Nephron (organoid): ENCODE data around the gene ATXN1.
A peak's percentile ranks its signal among the peaks of the same experiment; 100 is the strongest.

Source experiments
- H3K27ac Mint-ChIP-seq, 3 experiments: 2 replicates each; pipeline ENCODE4 v1.8.0; 2020; ENCODE audit warnings: mixed read lengths in 3 of 3, mild to moderate bottlenecking in 2 of 3, moderate library complexity in 1 of 3
- H3K27me3 Mint-ChIP-seq: 2 replicates; pipeline ENCODE4 v1.8.0; 2021; ENCODE audit warnings: low read depth, mild to moderate bottlenecking, moderate library complexity, mixed read lengths
- H3K36me3 Mint-ChIP-seq: 2 replicates; pipeline ENCODE4 v1.8.0; 2020; ENCODE audit warnings: low read depth, mixed read lengths
- H3K4me1 Mint-ChIP-seq: 2 replicates; pipeline ENCODE4 v1.8.0; 2020; ENCODE audit warnings: mixed read lengths
- H3K4me3 Mint-ChIP-seq, 3 experiments: 2 replicates each; pipeline ENCODE4 v1.8.0; 2020; ENCODE audit warnings: mild to moderate bottlenecking in 3 of 3, mixed read lengths in 3 of 3, moderate library complexity in 2 of 3
- H3K9me3 Mint-ChIP-seq: 2 replicates; pipeline ENCODE4 v1.8.0; 2020; ENCODE audit warnings: mixed read lengths
- CTCF ChIP-seq, 3 experiments: fragments of 200-600 bp; sonication (generic); IDR thresholded peaks; one replicate each; pipeline ENCODE4 v1.5.0; 2021; ENCODE audit warnings: antibody characterized with exemption in 3 of 3; ENCODE audit not compliant: unreplicated experiment in 3 of 3

Gene ATXN1

DNA sequence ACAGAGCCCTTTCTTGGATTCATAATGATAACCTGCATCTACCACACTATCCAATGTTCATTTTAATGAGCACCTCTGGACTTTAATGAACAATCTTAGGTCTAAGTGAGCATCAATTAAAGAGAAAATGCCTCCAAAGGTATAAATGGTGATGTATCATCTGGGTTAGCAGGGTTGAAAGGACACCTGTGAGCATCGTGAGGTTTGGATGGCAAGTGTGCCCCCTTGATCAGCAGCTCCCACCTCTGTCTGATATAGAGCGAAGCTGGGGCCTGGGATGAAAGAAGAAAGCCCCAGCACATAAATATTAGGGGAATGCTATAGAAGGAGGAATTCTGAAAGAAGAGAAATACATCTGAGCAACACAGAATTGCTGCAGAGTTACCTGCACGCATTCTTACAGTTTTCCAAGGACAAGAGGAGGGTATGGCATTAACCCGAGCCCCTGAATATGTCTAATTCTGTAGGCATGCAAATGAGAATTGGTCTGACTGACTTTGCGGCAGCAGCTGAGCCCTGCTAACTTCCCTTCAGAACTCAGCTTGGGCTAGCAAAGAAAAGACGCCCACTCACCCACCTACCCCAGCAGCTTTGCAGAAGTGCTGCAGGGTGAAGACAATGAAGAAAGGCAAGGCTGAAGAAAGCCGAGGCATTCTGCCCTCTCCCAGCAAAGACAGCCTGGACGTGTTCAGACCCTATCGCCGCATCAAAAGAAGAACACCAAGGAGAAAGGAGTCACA, 386.6 kb downstream of the ATXN1 start:
- H3K27ac Mint-ChIP-seq = peak overlapping the region in 2 of 3 experiments; percentile 11 to 19
- H3K4me1 Mint-ChIP-seq = peaks cover 33% of the 10 kb centered on the region
- peaks cover 5% of the 10 kb centered on the region for H3K36me3 Mint-ChIP-seq
- TF ChIP-seq CTCF (IDR thresholded peaks at IDR 0.05; ENCODE audit: unreplicated experiment in 3 of 3) = no peak
- no peak overlapping the region for H3K4me3 Mint-ChIP-seq
- no peaks in the 10 kb centered on the region for H3K9me3 Mint-ChIP-seq
- peaks cover 4% of the 10 kb centered on the region for H3K27me3 Mint-ChIP-seq

DNA sequence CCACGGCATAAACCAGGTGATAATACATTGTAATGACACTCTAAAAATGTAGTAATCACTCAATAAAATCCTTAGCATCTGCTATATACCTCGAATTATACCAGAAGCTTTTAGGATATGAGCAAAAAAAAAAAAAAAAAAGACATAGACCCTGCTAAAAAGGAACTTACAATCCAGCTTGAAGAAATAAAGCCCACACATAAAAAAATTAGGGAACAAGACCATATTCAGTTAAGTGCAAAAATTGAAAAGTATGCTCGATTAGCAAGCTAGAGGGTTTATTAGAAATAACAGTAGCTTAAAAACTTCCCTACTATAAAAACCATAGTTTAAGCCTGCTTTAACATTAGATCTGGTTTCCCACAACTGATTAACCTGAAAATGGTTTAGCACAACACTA, 387.2 kb downstream of the ATXN1 start:
- Mint-ChIP-seq H3K4me3 (no peak overlapping the region), H3K27me3 (peaks cover 4% of the 10 kb centered on the region), H3K27ac (no peak overlapping the region), H3K36me3 (peaks cover 5% of the 10 kb centered on the region), H3K9me3 (no peaks in the 10 kb centered on the region), H3K4me1 (peaks cover 39% of the 10 kb centered on the region)
- no peak for TF ChIP-seq CTCF (IDR thresholded peaks at IDR 0.05; ENCODE audit: unreplicated experiment in 3 of 3)

GRCh38 chr6:16372029-16372776, 389.1 kb downstream of the ATXN1 start:
- Mint-ChIP-seq H3K4me3 (no peak overlapping the region), H3K4me1 (peaks cover 51% of the 10 kb centered on the region), H3K27me3 (peaks cover 4% of the 10 kb centered on the region), H3K27ac (no peak overlapping the region), H3K36me3 (peaks cover 5% of the 10 kb centered on the region), H3K9me3 (no peaks in the 10 kb centered on the region)
- no peak for TF ChIP-seq CTCF (IDR thresholded peaks at IDR 0.05; ENCODE audit: unreplicated experiment in 3 of 3)

DNA sequence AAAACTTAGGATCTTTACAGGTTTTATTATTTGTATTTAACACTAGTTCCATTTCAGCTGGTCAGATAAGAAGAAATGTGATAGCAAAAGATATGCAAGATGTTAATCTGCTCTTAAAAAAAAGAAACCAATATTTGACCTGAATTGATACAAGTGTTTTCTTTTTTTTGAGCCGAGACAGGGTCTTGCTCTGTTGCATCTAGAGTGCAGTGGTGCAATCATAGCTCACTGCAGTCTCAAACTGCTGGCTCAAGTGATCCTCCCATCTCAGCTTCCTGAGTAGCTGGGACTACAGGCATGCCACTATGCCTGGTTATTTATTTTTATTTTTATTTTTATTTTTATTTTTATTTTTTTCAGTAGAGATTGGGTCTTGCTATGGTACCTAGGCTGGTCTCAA, 389.9 kb downstream of the ATXN1 start:
- Mint-ChIP-seq H3K4me3 (no peak overlapping the region), H3K9me3 (no peaks in the 10 kb centered on the region), H3K4me1 (peaks cover 49% of the 10 kb centered on the region), H3K27me3 (peaks cover 4% of the 10 kb centered on the region), H3K36me3 (peaks cover 5% of the 10 kb centered on the region), H3K27ac (no peak overlapping the region)
- TF ChIP-seq CTCF (IDR thresholded peaks at IDR 0.05; ENCODE audit: unreplicated experiment in 3 of 3) = no peak

- Mint-ChIP-seq H3K9me3 (no peaks in the 10 kb centered on the region), H3K4me3 (no peak overlapping the region), H3K27me3 (peaks cover 4% of the 10 kb centered on the region), H3K4me1 (peaks cover 44% of the 10 kb centered on the region), H3K27ac (no peak overlapping the region), H3K36me3 (peaks cover 5% of the 10 kb centered on the region)
- TF ChIP-seq CTCF (IDR thresholded peaks at IDR 0.05; ENCODE audit: unreplicated experiment in 3 of 3) = no peak
Measured at GRCh38 chr6:16370943-16371342, 390.3 kb downstream of the ATXN1 start.
